Endometrial microvascular endothelial cells (primary cell): Measurements from ENCODE around the gene TTC21A. TPM values are rescaled to one million over a fixed set of nuclear protein-coding genes. Genes with fewer than 3 reads are reported as not detected.

Experiments
- in situ Hi-C: cut with HindIII; loops from 2 replicates; pipeline ENCODE4 v1.10.0; 2017; ENCODE audit warnings: low sequenced_read_pairs, low pct_unique_long_range_greater_than_20kb; ENCODE audit errors: inconsistent ontology term
- total RNA-seq: library from RNA; depleted of rRNA; stranded (reverse); fragments of >200 nt; gene quantifications from one replicate; pipeline ENCODE4 v1.2.3, GENCODE V29; 2015; ENCODE audit errors: inconsistent ontology term

The TTC21A gene
- total RNA-seq, 1 donor from 2014 or later: 0.09 TPM

DNA sequence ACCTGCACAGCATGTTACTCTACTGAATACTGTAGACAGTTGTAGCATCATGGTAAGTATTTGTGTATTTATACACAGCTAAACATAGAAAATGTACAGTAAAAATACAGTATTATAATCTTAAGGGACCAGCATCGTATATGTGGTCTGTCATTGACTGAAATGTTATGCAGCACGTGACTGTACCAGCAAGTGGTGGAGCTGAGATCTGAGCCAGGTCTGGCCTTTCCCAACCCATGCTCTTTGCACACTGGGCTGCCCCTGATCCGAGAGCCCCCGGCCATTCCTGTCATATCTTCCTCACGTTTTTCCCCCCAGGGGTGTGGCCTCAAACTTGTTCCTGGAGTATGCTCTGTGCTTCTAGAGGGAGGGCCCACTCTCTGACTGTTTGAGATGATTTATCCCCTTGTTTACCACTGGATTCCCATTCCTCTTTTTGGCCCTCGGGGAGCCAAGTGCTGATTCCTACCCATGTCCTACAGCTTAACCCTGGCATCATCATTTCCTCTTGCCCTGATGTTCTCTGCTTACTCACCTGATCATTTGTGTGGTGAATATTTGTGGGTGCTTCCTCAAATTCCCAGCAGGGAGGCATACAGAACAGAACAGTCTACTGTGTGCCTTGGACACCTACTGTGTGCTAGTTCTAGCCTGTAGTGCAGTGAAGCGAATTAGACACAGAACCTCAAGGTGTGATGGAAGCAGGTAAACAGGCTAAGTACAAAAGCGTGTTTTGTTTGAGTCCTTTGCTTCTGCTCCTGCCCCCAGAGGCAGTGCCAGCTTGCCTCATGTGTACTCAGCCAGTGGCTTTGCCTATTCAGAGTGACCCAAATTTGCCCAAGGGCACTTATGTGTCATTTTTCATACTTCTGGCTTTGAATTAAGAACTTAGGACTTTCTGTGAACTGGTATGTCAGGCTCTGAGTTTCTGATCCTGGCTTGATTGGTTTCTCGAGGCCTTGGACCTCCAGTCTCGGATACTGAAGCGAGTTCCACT, 24.9 kb downstream of the TTC21A start:
- in situ Hi-C loops: loop anchor here (25.0 kb wide), 1 partner anchor 155 kb away; the partner anchor contains the start of gene CX3CR1

DNA sequence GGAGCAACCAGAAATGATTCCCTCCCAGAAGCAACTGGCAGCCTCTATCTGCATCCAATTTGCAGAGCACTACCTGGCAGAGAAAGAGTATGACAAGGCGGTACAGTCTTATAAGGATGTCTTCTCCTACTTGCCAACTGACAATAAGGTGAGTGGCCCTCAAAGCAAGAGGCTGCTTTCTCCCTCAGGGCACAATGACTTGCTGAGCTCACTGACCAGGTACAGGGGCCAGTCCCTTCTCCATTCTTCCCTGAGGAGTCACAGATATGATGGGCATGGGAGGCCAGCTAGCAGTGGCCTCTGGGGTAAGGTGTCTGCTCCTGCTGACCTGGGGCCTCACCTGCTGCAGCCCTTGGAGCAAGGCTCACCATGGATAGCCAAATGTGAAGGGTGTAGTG, 25.6 kb downstream of the TTC21A start:
- in situ Hi-C loops: loop anchor here (25.0 kb wide), 1 partner anchor 154 kb away; the partner anchor contains the start of gene CX3CR1

GRCh38 chr3:39133822-39134221, 26.3 kb downstream of the TTC21A start:
- in situ Hi-C loops: loop anchor here (25.0 kb wide), 1 partner anchor 153 kb away; the partner anchor contains the start of gene CX3CR1

DNA sequence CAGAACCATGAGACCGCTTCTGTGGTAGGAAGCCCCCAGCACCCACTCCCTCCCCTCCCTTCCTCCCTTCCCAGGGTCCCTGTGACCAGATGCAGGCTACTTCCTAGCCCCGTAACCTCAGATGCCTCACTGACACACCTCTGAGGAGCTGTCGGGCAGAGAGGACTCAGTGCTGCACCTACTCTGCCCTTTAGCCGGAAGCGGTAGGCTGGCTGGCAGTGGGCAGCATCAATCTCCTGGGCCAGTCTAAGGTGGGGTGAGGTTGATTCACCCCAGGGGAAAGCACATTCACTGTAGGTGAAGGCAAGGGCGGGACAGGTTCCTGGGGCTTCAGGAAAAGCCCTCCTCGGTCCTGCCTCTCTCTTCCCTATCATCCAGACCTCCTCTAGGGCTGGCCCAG, 26.8 kb downstream of the TTC21A start:
- in situ Hi-C loops: loop anchor here (25.0 kb wide), 1 partner anchor 153 kb away; the partner anchor contains the start of gene CX3CR1

DNA sequence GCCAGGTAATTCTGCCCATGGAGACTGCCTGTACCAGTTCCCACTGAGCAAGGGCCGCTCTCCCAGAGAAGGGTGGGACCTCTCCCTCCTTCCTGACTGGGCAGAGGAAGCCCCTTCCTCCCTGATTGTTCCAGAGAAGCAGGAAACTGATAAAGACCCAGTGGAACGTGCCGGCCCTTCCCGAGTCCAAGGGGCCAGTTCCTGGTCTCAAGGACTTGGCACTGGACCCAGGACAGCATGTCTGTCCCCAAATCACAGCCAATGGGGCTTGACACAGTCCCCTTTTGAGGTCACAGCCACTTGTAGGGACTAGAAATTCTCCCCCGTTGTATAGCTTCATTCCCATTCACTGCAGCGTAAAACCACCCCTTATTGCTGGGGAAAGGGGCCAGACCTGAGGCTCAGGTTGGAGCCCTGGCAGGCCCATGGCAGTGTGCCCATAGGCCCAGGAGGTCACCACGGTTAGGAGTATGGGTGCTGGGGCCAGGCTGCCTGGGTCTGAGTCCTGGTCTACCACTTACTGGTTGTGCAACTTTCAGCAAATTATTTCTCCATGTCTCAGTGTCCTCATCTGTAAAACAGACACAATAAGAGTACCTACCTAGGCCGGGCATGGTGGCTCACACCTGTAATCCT, 27.8 kb downstream of the TTC21A start:
- in situ Hi-C loops: loop anchor here (25.0 kb wide), 1 partner anchor 152 kb away; the partner anchor contains the start of gene CX3CR1

DNA sequence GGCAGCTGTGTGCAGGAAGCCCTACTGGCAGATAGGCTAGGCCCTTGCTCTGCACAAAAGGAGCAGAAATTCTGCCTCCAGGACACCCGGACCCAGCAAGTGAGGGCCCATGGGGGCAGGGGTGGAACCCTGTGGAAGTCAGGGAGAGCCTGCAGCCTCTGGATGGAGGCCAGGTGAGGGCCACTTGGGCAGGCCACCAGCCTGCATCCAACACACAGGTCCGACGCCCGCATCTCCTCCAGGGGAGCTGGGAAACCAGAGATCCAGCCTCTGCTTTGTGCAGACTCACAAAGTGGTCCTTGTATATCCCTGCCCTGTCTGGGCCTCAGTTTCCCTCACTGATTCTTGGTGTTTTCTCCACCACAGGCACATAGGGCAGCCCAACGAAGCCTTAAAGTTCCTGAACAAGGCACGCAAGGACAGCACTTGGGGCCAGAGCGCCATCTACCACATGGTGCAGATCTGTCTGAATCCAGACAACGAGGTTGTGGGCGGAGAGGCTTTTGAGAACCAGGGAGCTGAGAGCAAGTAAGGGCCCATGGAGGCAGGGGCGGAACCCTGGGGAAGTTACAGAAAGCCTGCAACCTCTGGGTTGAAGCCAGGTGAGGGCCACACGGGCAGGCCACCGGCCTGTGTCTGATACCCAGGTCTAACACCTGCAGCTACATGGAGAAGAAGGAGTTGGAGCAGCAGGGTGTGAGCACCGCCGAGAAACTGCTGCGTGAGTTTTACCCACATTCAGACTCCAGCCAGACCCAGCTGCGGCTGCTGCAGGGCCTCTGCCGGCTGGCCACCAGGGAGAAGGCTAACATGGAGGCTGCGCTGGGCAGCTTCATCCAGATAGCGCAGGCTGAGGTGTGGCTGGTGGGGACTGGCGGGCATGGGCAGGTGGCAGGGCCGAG, 29.3 kb downstream of the TTC21A start:
- in situ Hi-C loops: loop anchor here (25.0 kb wide), 1 partner anchor 151 kb away; the partner anchor contains the start of gene CX3CR1

GRCh38 chr3:39137435-39137936, 30.0 kb downstream of the TTC21A start:
- in situ Hi-C loops: loop anchor here (25.0 kb wide), 1 partner anchor 150 kb away; the partner anchor contains the start of gene CX3CR1

GRCh38 chr3:39137991-39138803, 30.7 kb downstream of the TTC21A start:
- in situ Hi-C loops: loop anchor here (25.0 kb wide), 1 partner anchor 149 kb away; the partner anchor contains the start of gene CX3CR1

- in situ Hi-C loops: loop anchor here (25.0 kb wide), 1 partner anchor 148 kb away; the partner anchor contains the start of gene CX3CR1
These were observed 31.4 kb downstream of the TTC21A start for GRCh38 chr3:39138804-39139415.

DNA sequence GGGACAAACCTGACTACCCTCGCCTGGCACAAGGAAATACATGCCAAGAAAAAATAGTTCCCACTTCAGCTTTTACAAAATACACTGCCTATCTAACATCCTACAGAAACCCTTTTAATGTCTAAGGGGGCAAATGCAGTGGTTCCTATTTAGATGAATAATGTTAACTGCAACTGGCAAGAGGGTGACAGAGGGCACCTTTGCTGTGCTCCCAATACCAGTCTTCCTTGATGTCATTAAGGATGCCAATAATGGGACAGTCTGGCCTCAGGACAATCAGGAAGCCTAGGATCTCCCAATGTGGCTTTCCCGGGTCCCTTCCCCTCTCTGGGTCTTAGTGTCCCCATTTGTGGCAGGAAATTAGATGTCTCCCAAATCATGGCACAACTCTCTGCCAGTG, 32.0 kb downstream of the TTC21A start:
- in situ Hi-C loops: loop anchor here (25.0 kb wide), 1 partner anchor 148 kb away; the partner anchor contains the start of gene CX3CR1

DNA sequence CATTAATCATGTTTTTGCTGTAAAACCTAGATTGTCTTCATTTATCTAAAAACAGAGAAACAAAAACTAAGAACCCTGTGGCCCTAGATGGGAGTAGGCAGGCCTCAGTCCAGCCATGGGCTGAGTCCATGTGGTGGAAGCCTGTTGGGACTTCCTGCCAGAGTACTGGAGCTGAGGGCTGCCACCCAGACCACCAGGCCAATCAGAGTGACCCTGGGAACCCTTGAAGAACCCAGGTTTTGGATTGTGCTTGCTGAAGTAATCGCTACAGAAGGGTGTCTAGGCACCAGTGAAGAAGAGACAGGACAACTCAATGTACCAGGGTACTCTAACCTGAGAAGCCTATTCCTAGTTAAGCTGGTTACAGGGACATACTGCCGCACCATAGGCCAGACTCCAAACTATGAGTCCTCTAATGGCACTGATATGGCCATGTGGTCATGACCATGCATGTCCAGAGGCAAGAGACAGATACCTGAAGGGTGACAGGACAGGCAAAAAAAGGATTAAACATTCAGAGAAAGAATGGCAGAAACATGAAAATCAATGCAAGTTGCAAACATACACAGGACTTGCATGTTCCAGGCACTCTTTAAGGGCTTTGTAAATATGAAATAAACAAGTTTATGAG, 33.0 kb downstream of the TTC21A start:
- in situ Hi-C loops: loop anchor here (25.0 kb wide), 1 partner anchor 147 kb away; the partner anchor contains the start of gene CX3CR1

DNA sequence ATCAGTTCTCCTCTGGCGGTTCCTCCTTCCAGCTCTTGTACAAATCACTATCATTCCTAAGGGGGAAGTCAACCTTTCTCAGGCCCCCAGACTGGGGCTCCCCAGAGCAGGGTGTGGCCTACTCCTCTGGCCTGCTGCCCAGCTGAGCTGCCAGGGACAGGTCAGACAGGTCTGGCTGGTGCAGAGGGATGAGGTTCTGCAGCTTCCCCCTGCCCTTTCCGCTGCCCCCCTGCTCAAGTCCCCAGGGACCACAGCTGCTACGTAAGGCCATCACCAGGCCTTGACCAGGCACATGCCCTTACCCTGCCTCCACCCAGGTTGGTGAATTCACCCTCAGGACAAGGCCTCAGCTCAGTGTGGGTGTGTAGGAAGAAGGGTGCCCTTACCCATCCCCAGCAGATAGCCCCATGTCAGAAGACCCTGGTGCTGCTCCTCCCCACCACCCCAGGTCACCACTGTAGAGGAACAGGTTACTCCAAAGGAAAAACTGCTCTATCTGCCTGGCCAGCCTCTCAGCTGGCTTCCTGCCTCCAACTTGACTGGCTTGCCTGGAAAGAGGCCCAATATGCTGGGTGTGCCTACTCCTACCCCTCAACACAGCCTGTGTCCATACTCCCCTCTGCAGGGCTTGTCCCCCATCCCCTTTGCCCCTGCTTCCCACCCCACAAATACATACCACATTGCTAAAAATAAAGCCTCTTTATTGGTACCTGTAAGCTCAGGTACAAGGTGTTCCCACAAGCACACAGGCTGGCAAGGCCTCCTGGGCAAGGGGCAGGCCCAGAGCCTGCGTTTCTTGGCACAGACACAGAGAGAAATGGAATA, 33.9 kb downstream of the TTC21A start:
- in situ Hi-C loops: loop anchor here (25.0 kb wide), 1 partner anchor 146 kb away; the partner anchor contains the start of gene CX3CR1

- in situ Hi-C loops: loop anchor here (25.0 kb wide), 1 partner anchor 145 kb away; the partner anchor contains the start of gene CX3CR1
These were observed 34.6 kb downstream of the TTC21A start for GRCh38 chr3:39142067-39142466.

DNA sequence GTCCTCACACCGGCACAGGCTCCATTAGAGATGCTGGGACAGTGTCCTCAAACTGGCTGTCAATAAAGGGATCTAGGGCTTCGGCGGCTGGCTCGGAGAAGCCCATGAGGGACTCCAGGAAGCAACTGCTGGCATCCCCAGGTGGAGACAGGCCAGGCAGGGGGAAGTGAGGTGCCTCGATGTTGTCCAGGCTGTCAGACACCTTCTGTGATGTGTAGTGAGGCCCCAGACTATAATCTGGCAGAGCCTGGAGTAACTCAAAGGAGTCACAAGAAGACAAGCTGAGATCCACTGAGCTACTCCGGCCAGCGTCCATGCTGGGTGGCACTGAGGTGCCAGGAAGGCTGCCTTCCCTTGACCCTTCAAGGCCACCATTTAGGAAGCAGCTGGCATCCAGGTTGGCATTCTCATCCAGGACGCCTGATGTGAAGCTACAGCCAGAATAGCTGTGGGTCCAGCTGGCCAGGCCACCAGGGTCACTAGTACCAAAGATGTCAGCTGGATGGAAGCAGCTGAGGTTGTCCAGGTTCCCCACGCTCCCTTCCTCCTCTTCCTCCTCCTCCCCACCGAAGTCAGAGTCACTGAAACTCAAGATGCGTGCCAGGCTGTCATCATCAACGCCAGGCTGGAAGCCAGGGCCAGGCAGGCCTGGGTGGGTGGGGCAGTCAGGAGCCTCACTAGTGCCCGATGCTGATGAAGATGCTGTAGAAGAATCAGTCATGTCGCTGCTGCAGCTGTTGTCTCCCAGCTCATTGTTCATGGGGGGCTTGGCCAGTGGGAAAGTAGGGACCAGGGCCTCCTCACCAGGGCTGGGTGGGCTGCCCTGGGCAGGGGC, 35.8 kb downstream of the TTC21A start:
- in situ Hi-C loops: loop anchor here (25.0 kb wide), 1 partner anchor 144 kb away; the partner anchor contains the start of gene CX3CR1
